GM19035 (cell line): ENCODE measurements around the gene OPA1.

Experiments used
- ATAC-seq: cut with Tn5 transposase; IDR thresholded peaks from one replicate; pipeline ENCODE4 v1.9.1; 2021; ENCODE audit not compliant: unreplicated experiment

The OPA1 gene

GRCh38 chr3:193734737-193735366, 141.8 kb downstream of the OPA1 start:
- ATAC-seq: no peak

GRCh38 chr3:193735850-193736249, 142.8 kb downstream of the OPA1 start:
- no peak for ATAC-seq

GRCh38 chr3:193736616-193737015, 143.6 kb downstream of the OPA1 start:
- no peak for ATAC-seq

- no peak for ATAC-seq
These were observed 144.3 kb downstream of the OPA1 start for GRCh38 chr3:193737191-193737751.

GRCh38 chr3:193742628-193743027, 149.6 kb downstream of the OPA1 start:
- ATAC-seq: no peak

- peak; percentile 65 for ATAC-seq
These were observed 150.7 kb downstream of the OPA1 start for GRCh38 chr3:193743702-193744047.

- no peak for ATAC-seq
These were observed 151.2 kb downstream of the OPA1 start for GRCh38 chr3:193744048-193744821.

GRCh38 chr3:193744822-193745684, 152.0 kb downstream of the OPA1 start:
- ATAC-seq: no peak

- ATAC-seq: no peak
These were observed 153.8 kb downstream of the OPA1 start for GRCh38 chr3:193746832-193747231.
